Activated CD4-positive, alpha-beta T cell treated with anti-CD3 and anti-CD28 coated beads for 24 hours (primary cell): ENCODE data around the gene HS6ST3.
"Not testable (repeated sequence)": the region's sequence is repeated elsewhere in the genome, so short reads cannot be mapped to it uniquely, and the experiment has no call there.

Experiments
- DNase-seq, 2 donors: peaks; one replicate each; pipeline ENCODE4 v3.0.0-alpha.2; 2020; ENCODE audit warnings: low read depth in 2 of 2

HS6ST3 gene

DNA sequence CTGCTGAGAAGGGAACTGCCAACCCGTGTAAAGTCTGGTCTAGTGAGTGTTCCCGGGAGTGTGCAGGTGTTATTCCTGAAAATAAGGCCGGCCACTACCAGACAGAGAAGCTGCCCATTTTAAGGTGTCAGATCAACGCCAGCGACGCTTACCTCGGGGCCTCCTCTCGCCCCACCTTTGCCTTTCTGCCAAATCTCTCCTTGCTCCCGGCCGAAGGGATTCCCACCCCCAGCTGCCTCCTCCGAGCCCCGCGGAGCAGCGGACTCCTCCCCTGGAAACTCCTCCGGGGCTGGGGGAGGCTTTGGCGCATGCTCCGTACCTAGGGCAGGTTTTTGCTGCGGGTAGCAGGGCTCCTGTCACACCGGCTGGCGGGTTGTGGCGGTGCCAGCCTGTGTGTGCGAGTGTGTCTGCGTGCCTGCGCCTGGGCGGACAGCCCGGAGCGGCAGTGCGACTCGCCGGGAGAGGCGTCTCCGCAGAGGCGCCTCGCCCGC is at the start of gene HS6ST3:
Gene HS6ST3 (plus strand): TSS at position 359 of the 491 bp plus-strand sequence.
- DNase-seq: no peak

DNA sequence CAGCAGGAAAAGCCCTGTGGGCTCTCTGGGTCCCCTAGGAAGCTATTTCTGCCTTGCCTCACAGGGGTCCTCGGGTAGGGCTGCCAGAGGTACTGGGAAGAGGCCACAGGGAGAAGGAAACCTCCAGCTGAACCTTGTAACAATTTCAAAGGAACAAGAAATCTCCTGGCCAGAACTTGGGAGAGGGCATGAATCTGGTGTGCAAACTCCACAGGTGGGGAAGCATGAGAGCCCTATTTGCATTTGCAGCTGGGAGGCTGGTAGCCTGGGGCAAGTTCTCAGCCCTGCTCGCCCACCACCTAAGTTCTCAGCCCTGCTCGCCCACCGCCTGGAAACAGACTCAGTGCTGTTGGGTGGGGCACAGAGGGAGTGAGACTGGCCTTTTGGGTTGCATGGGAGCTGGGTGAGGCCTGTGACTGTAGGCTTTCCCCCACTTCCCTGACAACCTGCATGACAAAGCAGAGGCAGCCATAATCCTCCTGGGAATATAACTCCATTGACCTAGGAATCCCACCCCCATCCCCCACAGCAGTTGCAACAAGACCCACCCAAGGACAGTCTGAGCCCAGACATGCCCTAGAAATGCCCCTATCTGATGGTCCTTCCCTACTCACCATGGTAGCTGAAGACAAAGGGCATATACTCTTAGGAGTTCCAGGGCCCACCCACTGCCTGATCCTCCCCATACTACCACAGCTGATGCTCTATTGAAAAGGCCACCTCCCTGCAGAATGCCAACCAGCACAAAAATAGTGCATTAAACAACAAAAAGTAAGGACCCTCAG is 48.4 kb upstream of the HS6ST3 start:
- no peak for DNase-seq

DNA sequence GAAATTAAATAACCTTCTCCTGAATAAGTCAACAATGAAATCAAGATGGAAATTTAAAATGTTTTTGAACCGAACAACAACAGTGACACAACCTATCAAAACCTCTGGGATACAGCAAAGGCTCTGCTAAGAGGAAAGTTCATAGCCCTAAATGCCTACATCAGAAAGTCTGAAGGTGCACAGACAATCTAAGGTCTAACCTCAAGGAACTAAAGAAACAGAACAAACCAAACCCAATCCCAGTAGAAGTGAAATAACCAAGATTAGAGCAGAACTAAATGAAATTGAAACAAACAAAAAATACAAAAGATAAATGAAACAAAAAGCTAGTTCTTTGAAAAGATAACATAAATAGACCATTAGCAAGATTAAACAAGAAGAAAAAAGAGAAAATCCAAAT is 45.7 kb upstream of the HS6ST3 start:
- DNase-seq: no peak

DNA sequence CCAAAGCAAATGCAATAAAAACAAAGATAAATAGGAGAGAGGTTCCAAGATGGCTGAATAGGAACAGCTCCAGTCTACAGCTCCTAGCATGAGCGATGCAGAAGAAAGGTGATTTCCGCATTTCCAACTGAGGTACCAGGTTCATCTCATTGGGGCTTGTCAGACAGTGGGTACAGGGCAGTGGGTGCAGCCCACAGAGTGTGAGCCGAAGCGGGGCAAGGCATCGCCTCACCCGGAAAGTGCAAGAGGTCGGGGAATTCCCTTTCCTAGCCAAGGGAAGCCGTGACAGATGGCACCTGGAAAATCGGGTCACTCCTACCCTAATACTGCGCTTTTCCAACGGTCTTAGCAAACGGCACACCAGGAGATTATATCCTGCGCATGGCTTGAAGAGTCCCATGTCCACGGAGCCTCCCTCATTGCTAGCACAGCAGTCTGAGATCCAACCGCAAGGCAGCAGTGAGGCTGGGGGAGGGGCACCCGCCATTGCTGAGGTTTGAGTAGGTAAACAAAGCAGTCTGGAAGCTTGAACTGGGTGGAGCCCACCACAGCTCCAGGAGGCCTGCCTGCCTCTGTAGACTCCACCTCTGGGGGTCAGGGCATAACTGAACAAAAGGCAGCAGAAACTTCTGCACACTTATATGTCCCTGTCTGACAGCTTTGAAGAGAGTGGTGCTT is 43.3 kb upstream of the HS6ST3 start:
- not testable (repeated sequence) for DNase-seq

DNA sequence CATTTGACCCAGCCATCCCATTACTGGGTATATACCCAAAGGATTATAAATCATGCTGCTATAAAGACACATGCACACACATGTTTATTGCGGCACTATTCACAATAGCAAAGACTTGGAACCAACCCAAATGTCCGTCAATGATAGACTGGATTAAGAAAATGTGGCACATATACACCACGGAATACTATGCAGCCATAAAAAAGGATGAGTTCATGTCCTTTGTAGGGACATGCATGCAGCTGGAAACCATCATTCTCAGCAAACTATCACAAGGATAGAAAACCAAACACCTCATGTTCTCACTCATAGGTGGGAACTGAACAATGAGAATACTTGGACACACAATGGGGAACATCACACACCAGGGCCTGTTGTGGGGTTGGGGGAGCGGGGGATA is 39.0 kb upstream of the HS6ST3 start:
- not testable (repeated sequence) for DNase-seq

DNA sequence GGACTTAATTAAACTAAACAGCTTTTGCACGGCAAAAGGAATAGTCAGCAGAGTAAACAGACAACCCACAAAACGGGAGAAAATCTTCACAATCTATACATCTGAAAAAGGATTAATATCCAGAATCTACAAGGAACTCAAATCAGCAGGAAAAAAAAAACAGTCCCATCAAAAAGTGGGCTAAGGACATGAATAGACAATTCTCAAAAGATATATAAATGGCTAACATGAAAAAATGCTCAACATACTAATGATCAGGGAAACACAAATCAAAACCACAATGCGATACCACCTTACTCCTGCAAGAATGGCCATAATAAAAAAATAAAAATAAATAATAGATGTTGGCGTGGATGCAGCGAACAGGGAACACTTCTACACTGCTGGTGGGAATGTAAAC is 38.4 kb upstream of the HS6ST3 start:
- DNase-seq: not testable (repeated sequence)

DNA sequence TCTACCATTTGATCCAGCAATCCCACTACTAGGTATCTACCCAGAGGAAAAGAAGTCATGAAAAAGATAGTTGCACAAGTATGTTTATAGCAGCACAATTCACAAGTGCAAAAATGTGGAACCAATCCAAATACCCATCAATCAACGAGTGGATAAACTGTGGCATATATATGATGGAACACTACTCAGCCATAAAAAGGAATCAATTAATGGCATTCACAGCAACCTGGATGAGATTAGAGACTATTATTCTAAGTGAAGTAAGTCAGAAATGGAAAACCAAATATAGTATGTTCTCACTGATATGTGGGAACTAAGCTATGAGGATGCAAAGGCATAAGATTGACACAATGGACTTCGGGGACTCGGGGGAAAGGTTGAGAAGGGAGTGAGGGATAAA is 38.0 kb upstream of the HS6ST3 start:
- not testable (repeated sequence) for DNase-seq

DNA sequence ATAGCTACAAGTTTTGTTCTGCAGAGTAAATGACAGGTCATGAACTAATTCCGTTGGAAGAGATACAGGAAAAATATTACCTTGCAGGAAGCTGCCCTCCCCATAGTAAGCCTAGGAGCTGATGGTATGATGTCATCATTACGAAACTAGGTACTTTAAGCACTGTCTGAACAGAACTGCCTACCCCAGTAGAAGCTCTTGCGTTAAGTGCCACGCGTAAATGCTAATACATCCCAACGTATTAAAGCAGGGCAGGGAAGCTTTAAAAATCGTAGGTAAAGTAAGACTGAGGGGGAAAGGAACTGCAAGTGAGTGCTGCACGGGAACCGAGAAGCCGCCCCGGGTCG is 37.3 kb upstream of the HS6ST3 start:
- DNase-seq: no peak

DNA sequence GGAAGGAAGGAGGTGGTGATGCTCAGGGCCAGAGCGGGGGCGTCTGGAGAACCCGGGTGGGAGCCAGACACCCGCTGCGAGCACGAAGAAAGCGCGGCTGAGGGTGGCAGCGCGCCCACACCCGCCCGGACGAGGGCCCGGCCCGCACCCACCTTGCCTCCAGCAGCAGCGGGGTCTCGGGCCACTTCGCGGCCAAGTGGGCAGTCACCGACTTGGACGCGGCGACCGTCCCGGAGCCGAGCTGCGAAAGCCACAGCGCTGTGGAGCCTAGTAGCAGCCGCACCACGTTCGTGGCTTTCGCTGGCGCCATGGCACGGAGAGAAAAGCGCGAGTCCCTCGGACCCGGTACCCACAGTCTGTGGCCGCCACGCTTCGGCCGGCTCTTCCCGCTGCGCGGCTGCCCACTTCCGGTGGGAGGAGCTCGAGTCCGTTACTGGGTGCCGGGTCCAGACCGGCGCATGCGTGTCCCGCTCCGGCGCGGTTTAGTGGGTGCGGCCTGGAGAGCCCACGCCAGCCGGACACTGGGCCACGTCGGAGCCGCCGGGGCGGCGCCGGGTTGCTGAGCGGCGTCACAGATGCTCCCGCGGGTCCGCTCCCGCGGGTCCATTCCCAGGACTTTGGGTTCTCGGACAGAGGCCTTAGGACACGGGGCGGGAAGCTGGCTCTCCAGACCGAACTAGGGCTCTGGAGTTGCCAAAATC is 36.8 kb upstream of the HS6ST3 start, which contains the start of gene UGGT2:
Gene UGGT2 (minus strand): TSS at position 399 of the 701 bp plus-strand sequence. CDS start 89 bp downstream, at position 310.
- peak in 1 of 2 donors; percentile 6 for DNase-seq

DNA sequence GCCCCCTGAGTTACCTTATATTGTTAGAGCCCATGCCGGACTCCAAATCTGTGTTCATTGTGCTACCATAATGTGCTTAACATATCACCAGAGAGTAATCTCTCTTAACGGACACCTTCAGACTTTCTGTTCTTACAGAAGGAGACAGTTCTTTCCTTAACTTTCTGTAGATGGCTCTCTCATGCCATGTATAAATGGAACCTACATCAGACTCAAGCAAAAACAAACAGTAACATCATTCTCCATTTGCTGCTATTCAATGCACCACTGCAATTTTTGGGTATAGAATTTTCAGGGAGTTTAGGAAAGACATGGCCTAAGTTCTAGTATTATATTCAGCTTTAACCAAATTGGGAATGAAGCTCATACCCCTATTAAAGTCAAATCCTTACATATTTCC is 24.1 kb upstream of the HS6ST3 start:
- no peak for DNase-seq

DNA sequence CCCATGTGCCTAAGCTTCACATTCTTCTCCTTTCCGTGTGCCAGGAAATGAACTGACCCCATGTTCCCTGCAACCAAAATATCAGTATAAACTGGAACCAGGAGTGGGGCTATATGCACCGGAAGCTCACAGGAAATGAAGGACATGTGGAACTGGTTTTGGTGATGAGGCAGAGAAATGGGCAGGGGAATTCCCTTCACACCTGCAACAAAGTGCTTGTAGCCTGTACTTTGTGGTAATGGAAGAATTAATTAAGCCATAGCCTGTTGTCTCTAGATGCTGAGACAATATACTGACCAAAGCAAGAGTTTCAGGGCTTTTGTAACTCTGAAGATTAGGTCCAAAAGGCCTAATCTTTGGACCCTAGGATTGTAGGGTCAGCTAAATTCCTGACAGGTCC is 21.2 kb upstream of the HS6ST3 start:
- no peak for DNase-seq

DNA sequence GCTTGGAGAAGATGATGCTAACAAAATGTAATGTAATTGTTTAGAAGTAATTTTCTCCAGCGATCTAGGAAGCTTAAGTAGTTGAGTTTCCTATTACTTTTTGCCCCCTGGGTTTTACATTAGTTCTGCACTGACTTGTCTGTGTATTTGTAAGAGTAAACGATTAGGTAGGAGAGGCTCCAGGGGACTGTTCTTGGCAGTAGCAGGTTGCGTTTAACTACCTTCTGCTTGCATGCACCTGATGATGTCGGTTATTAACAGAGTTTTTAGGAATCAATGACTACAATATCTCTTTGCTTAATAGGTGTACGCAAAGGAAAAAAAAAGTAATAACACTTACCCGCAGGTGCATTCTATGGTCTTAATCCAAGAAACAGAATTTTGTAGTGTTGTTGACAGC is 18.4 kb upstream of the HS6ST3 start:
- no peak for DNase-seq

DNA sequence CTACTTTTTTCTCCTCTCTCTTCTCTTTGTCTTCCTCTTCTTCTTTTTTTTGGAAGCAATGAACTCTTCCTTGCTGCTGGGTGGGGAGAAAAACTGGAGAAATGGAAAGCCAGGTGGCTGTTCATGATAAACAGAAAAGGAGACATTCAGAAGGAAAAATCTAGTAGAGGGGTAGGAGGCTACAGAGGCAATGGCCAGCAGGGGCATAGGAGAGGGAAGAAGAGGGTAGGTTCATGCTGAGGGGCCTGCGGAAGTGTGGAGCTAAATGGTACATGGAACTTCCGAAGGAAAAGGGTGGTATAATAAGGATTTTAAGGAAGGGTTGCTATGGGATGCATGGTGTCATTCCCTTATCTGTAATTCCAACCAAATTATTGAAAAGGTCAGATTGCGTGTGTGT is 17.5 kb upstream of the HS6ST3 start:
- DNase-seq: no peak

DNA sequence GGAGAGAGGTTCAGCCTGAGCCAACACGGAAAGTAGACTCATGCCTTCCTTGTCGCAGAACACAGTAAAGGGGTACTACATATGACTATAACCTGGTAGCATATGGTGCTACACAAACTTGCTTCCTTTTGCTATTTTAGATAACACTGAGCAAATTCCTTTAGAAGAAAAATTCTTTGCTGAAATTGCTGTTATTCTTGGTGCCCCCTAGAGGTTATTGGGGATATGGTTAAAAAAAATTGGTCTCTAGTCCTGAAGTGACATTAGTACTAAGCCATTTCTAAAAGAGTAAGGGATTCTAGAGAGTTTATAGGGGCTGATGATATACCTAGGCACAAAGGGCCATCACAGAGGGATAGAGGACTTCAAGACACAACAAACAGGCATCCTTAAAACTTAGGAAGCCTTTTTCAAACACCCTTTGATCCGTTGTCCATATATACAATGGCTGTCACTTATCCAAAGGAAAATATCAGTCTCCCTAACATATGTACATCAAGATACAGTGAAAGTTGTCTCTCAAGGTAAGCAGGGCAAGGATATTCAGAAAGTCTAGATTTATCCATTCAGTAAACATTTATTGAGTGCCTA is 13.9 kb upstream of the HS6ST3 start:
- DNase-seq: no peak

DNA sequence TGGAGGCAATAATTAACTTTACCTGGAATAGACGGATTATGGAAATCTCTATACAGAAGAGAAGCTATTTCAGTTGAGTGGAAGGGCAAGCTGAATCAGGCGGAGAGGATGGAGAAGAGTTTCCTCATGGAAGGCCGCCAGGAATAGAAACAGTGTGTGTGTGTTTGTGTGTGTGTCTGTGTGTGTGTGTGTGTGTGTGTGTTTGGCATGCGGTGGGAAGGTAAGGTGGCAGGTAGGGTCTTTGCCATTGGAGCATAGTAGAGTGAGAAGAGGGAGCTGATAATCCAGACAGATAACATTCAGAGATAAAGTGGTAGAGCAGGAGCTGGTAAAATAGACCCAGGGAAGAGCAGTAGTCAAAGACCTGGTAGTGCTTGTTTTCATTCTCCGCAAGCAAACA is 9.2 kb upstream of the HS6ST3 start:
- DNase-seq: no peak

DNA sequence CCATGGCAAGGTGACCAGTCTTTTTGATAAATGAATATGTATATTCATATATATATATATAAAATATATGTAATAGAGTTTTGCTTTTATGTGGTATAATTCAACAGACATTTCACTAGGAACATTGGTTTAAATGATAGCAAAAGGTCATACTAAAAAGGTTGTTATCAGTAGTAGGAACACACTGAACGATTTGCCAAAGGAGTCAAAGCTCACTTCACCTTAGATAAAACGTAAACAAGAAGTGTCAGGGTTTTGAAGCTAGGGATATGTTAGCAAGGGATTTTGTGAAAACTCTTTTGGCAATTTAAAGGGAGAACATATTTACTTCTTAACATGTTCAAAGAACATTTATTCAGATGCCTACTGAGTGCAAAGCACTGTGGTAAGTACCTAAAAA is 8.0 kb upstream of the HS6ST3 start:
- DNase-seq: no peak

DNA sequence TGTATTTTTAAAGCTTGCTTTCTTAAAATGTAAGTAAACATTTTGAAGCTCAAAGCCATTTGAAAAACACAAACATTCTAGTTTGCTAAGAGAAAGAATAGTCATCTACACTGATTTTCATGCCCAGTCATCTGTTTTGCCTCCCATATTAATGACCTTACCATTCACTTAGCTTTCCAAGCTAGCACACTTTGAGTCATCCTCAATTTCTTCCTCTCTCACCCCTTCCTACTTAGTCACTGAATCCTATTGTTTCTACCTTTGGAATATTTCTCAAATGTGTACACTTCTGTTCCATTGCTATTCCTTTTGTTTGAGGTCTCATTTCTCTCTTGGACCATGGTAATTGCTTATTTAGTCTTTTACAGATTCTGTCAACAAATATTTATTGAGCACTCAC is 7.3 kb upstream of the HS6ST3 start:
- DNase-seq: no peak

DNA sequence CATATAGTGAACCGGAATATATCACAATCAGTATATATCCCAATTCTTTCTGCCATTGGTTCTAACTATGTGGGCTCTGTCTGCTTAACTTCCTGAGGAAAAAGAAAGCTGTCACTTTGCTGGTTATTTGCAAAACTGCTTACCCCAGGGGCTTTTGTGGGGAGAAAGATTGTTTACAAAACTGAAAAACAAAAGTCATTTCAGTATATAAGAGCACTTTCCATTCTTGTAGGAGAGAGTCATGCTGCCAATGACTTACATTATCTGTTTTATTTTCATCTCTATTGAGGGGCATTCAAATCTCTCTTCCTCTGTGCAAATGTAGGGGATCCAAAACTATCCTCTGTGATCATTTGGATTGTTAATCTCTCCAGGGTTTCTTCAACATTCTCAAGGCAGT is 3.2 kb upstream of the HS6ST3 start:
- no peak for DNase-seq

DNA sequence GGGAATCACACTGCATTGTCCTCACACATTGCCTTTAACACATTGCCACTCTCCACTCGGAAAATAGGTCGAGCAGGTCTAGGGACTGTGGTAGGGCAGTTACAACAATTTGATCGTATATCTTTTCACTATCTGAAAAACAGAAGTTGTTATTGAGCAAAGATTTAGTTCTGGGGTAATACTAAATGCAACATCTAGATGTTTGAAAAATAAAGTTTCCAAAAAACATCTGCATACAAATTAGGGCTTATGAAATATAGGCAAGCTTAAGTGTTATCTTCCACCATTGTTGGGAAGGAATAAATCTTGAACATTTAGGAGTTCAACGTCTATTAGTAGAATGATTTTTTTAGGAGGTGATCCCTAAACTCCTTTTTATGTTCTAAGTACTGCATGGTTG is 768 bp upstream of the HS6ST3 start:
- no peak for DNase-seq

DNA sequence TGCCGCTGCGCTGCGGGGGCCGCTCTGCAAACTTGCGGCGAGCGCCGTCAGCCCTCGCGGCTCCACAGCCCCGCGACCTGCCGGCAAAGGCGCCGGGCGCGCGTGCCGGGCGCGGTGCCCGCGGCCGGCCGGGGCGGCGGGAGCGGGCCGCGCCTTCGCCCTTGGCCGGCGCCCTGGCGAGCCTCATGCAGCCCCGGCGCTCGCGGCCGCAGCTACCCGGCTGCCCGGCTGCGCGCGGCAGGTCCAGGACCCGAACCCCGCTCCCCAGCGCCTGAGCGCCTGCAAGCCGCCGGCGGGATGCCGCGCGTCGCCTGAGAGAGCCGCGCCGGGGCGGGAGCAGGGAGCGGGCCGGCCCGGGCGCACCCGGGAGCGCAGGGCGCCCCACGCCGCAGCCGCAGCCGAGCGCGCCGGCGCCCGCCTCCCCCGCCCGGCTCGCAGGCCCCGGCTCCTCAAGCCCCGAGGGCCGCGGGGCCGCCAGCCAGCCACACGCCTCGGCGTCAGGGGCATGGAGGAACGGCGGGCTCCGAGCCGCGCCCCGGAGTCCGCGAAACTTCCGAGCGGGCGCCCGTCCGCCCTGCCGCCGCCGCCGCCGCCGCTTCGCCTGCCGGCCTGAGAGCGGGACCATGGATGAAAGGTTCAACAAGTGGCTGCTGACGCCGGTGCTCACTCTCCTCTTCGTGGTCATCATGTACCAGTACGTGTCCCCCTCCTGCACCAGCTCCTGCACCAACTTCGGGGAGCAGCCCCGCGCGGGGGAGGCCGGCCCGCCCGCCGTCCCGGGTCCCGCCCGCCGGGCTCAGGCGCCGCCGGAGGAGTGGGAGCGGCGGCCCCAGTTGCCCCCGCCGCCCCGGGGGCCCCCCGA is 564 bp downstream of the HS6ST3 start:
- no peak for DNase-seq
